A549 (cell line): ENCODE results near the gene RAB33B. TPM values are rescaled to one million over a fixed set of nuclear protein-coding genes. Genes with fewer than 3 reads are reported as not detected.

Source experiments
- ATAC-seq, 2 experiments: fragments of 200-7000 bp in 1 of 2; fragments of >200 bp in 1 of 2; cut with Nextera tagmentation in 1 of 2; cut with Tn5 transposase in 1 of 2; 3 replicates each; pipeline versions ENCODE4 v1.8.0 to v1.9.1; 2018 to 2020; ENCODE audit warnings: mild to moderate bottlenecking in 1 of 2, moderate library complexity in 1 of 2
- CTCF ChIA-PET: fragments of 300-600 bp; sonication (Branson Sonifier 250); formaldehyde crosslinking; extraction: SDS; loops from one replicate; lab custom pipeline; 2021; ENCODE audit warnings: antibody characterized with exemption, inconsistent platforms; lab: Yijun Ruan, JAX
- POLR2A ChIA-PET: fragments of 350-600 bp; formaldehyde crosslinking; extraction: SDS; loops from one replicate; lab custom pipeline; 2021; ENCODE audit warnings: antibody characterized with exemption, inconsistent platforms; lab: Yijun Ruan, JAX
- DNase-seq, 2 experiments: peaks; one replicate each; pipeline versions ENCODE4 v3.0.0 to v3.0.0-alpha.2; 2011 to 2016; ENCODE audit warnings: low read depth in 1 of 2, low spot score in 1 of 2
- FAIRE-seq: peaks from 2 replicates; lab custom pipeline; 2011; peaks lifted over from hg19 to GRCh38; lab: Jason Lieb, UNC
- H3K27ac ChIP-seq, 2 experiments: fragments of >200 bp; sonication (Bioruptor Twin); formaldehyde crosslinking; 3 replicates each; pipeline ENCODE4 v1.5.1; 2016 to 2017
- H3K4me1 ChIP-seq: fragments of >200 bp; sonication (Bioruptor Twin); formaldehyde crosslinking; 3 replicates; pipeline ENCODE4 v1.6.1; 2016
- H3K4me2 ChIP-seq: fragments of >200 bp; sonication (Bioruptor Twin); formaldehyde crosslinking; 3 replicates; pipeline ENCODE4 v1.6.1; 2016
- H3K4me3 ChIP-seq: fragments of >200 bp; sonication (Bioruptor Twin); formaldehyde crosslinking; 3 replicates; pipeline ENCODE4 v1.5.1; 2016
- H3K9me3 ChIP-seq: fragments of >200 bp; sonication (Bioruptor Twin); formaldehyde crosslinking; 3 replicates; pipeline ENCODE4 v1.6.1; 2016
- BHLHE40 ChIP-seq: IDR thresholded peaks from 2 replicates; pipeline ENCODE4 v1.6.1; 2012; ENCODE audit warnings: low read depth, low read length, inconsistent platforms
- CHD2 ChIP-seq: fragments of 150-350 bp; IDR thresholded peaks from 2 replicates; pipeline ENCODE4 v1.6.1; 2014; ENCODE audit warnings: low read length; ENCODE audit not compliant: partially characterized antibody
- CHD4 ChIP-seq: fragments of 200-600 bp; sonication (generic); IDR thresholded peaks from 2 replicates; pipeline ENCODE4 v1.6.1; 2016; ENCODE audit warnings: antibody characterized with exemption, mild to moderate bottlenecking, borderline replicate concordance
- ESRRA ChIP-seq: fragments of 150-350 bp; IDR thresholded peaks from 2 replicates; pipeline ENCODE4 v1.6.1; 2014; ENCODE audit warnings: mild to moderate bottlenecking, low read length, borderline replicate concordance
- FOSB ChIP-seq: fragments of 250-450 bp; sonication (Bioruptor Pico); IDR thresholded peaks from 2 replicates; pipeline ENCODE4 v1.5.0; 2020; ENCODE audit warnings: mild to moderate bottlenecking, moderate library complexity
- GATA3 ChIP-seq: IDR thresholded peaks from 2 replicates; pipeline ENCODE4 v1.6.1; 2012; ENCODE audit warnings: borderline replicate concordance
- HDAC2 ChIP-seq: fragments of 200-600 bp; sonication (generic); IDR thresholded peaks from 2 replicates; pipeline ENCODE4 v1.6.1; 2016
- HEYL ChIP-seq: fragments of 250-450 bp; sonication (Bioruptor Pico); IDR thresholded peaks from 2 replicates; pipeline ENCODE4 v1.8.0; 2021; ENCODE audit warnings: mild to moderate bottlenecking, moderate library complexity
- HOXB5 ChIP-seq: fragments of 250-450 bp; sonication (Bioruptor Pico); IDR thresholded peaks from 2 replicates; pipeline ENCODE4 v1.5.0; 2020; ENCODE audit warnings: mild to moderate bottlenecking, moderate library complexity
- JUNB ChIP-seq: fragments of >200 bp; sonication (Bioruptor Twin); formaldehyde crosslinking; IDR thresholded peaks from 2 replicates; pipeline ENCODE4 v1.6.1; 2016
- KDM1A ChIP-seq: fragments of 200-600 bp; sonication (generic); IDR thresholded peaks from 2 replicates; pipeline ENCODE4 v1.6.1; 2016; ENCODE audit warnings: low read depth, mild to moderate bottlenecking
- KDM5A ChIP-seq: fragments of 200-600 bp; sonication (generic); IDR thresholded peaks from 2 replicates; pipeline ENCODE4 v1.6.1; 2016; ENCODE audit warnings: antibody characterized with exemption, mild to moderate bottlenecking
- MYC ChIP-seq: IDR thresholded peaks from 2 replicates; pipeline ENCODE4 v1.6.1; 2012; ENCODE audit warnings: mild to moderate bottlenecking, inconsistent platforms, low read length, improper control_type of control experiment, borderline replicate concordance
- NFE2L2 ChIP-seq: fragments of 150-350 bp; conservative IDR thresholded peaks from 2 replicates; pipeline ENCODE4 v1.6.1; 2014; ENCODE audit warnings: low read length
- PHF8 ChIP-seq: fragments of 200-600 bp; sonication (generic); IDR thresholded peaks from 2 replicates; pipeline ENCODE4 v1.6.1; 2016; ENCODE audit warnings: low read depth, mild to moderate bottlenecking, antibody characterized with exemption, moderate library complexity, borderline replicate concordance
- POLR2A ChIP-seq: IDR thresholded peaks from 2 replicates; pipeline ENCODE4 v1.6.1; 2012; ENCODE audit warnings: mild to moderate bottlenecking, low read length
- RAD21 ChIP-seq, 2 experiments: fragments of >200 bp in 1 of 2; sonication (Bioruptor Twin) in 1 of 2; formaldehyde crosslinking in 1 of 2; IDR thresholded peaks in 1 of 2; conservative IDR thresholded peaks in 1 of 2; 2 replicates in 1 of 2; 3 replicates in 1 of 2; pipeline ENCODE4 v1.6.1; 2012 to 2018; ENCODE audit warnings: inconsistent platforms in 1 of 2
- RARB ChIP-seq: fragments of 250-450 bp; sonication (Bioruptor Pico); IDR thresholded peaks from 2 replicates; pipeline ENCODE4 v1.8.0; 2021; ENCODE audit warnings: mild to moderate bottlenecking, moderate library complexity
- RFX5 ChIP-seq: fragments of 450-650 bp; IDR thresholded peaks from 2 replicates; pipeline ENCODE4 v1.7.1; 2014; ENCODE audit warnings: antibody characterized with exemption, mild to moderate bottlenecking, moderate library complexity
- SREBF2 ChIP-seq: fragments of 450-650 bp; IDR thresholded peaks from 2 replicates; pipeline ENCODE4 v1.6.1; 2014; ENCODE audit warnings: mild to moderate bottlenecking, moderate library complexity
- ZC3H11A ChIP-seq: fragments of 450-650 bp; IDR thresholded peaks from 2 replicates; pipeline ENCODE4 v1.6.1; 2014; ENCODE audit warnings: antibody characterized with exemption, mild to moderate bottlenecking
- ZSCAN20 ChIP-seq: fragments of 250-450 bp; sonication (Bioruptor Pico); IDR thresholded peaks from 2 replicates; pipeline ENCODE4 v1.8.0; 2022; ENCODE audit warnings: mild to moderate bottlenecking, moderate library complexity
- WGBS: methylation state at CpG from one replicate; pipeline ENCODE4 v1.1.6; 2017; ENCODE audit errors: missing lambda C conversion rate; 5-methylcytosine and 5-hydroxymethylcytosine counted together
- polyA plus RNA-seq, 4 experiments: library from polyadenylated mRNA; depleted of rRNA in 3 of 4; stranded (reverse); fragments of >200 nt; fragmentation: RNase III in 1 of 4; extraction: RNeasy Plus Mini Kit Qiagen cat#74134 plus additional on column Dnase treatment in 1 of 4; gene quantifications; 2 replicates in 3 of 4; 3 replicates in 1 of 4; pipeline ENCODE4 v1.2.3, GENCODE V29; 2011 to 2017
- TF ChIP-seq, protein P1 (sequence below): IDR thresholded peaks from 2 replicates; pipeline ENCODE4 v1.6.1; 2012
- TF ChIP-seq, protein P2 (sequence below): fragments of 200-600 bp; sonication (generic); IDR thresholded peaks from 2 replicates; pipeline ENCODE4 v1.6.1; 2016; ENCODE audit warnings: antibody characterized with exemption, mild to moderate bottlenecking, moderate library complexity
- TF ChIP-seq, protein P3 (sequence below): fragments of 150-350 bp; IDR thresholded peaks from 2 replicates; pipeline ENCODE4 v1.6.1; 2014; ENCODE audit warnings: low read depth, mild to moderate bottlenecking, low read length
- TF ChIP-seq, protein P4 (sequence below): fragments of >200 bp; sonication (Bioruptor Twin); formaldehyde crosslinking; IDR thresholded peaks from 3 replicates; pipeline ENCODE4 v1.6.1; 2016

RAB33B gene
- polyA plus RNA-seq, 2 of the 4 experiments (the other 2 are of a cell fraction), result 2.8 to 5.9 TPM

DNA sequence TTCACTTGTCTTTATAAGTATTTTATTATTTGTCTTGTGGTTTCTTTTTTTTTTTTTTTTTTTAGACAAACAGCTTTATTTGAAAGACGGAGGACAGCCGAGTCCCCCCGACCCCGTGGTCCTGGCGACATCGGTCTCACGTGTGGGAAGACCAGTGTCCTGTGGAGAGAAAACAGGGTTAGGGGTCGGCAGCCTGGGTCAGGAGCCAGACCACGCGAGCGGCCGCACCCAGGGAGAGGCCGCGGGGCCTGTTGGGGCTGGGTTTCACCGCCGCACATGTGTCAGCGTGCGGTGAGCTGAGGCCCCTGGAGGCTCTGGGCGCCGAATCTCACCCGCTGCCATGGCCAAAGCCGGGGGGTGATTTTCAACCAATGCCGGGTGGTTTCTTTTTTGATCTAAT is 17.8 kb upstream of the RAB33B start:
- CTCF ChIA-PET, result no interaction called here
- FAIRE-seq, result no peak

DNA sequence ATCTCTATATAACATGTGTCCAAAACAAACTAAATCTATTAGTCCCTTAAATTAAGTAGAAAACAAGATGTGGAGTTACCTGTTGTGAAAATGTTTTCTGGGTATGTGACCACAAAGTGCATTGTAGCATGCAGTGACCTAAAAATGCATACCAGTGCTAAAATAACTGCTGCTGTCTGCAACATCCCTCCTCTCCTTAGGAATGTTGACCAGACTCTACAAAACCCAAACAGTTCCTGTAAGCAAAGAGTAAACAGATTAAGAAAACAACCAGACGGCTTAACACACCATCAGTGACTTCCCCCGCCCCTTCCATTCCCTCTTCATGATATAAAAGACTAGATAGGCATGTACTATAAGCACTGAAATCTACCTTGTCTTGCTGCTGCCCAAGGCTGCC is 15.8 kb upstream of the RAB33B start:
- H3K4me2 ChIP-seq, result no peak overlapping the region
- no peak overlapping the region for H3K27ac ChIP-seq
- FAIRE-seq (no peak), ATAC-seq (no peak), DNase-seq (no peak)
- no peaks in the 10 kb centered on the region for H3K4me1 ChIP-seq
- WGBS, result 69% methylated on average over 2 of the region's 2 CpGs
- CTCF ChIA-PET, result no interaction called here
- H3K4me3 ChIP-seq, result no peak overlapping the region
- H3K9me3 ChIP-seq, result peaks cover 20% of the 10 kb centered on the region
- POLR2A ChIA-PET, result no interaction called here
- TF ChIP-seq HDAC2 (no peak), CHD2 (no peak), KDM1A (no peak), RARB (no peak), ESRRA (no peak), RFX5 (no peak), CHD4 (no peak), GATA3 (no peak), ZSCAN20 (CRISPR knock-in tag) (no peak), RAD21 (conservative IDR thresholded peaks at IDR 0.05 in 1 of 2, IDR thresholded peaks at IDR 0.05 in 1 of 2) (no peak), ZC3H11A (no peak), PHF8 (no peak), KDM5A (no peak), BHLHE40 (no peak), HEYL (no peak), POLR2A (no peak), NFE2L2 (no peak)
- TF ChIP-seq, protein P1, sequence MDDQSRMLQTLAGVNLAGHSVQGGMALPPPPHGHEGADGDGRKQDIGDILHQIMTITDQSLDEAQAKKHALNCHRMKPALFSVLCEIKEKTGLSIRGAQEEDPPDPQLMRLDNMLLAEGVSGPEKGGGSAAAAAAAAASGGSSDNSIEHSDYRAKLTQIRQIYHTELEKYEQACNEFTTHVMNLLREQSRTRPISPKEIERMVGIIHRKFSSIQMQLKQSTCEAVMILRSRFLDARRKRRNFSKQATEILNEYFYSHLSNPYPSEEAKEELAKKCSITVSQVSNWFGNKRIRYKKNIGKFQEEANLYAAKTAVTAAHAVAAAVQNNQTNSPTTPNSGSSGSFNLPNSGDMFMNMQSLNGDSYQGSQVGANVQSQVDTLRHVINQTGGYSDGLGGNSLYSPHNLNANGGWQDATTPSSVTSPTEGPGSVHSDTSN, result no peak
- TF ChIP-seq, protein P2, sequence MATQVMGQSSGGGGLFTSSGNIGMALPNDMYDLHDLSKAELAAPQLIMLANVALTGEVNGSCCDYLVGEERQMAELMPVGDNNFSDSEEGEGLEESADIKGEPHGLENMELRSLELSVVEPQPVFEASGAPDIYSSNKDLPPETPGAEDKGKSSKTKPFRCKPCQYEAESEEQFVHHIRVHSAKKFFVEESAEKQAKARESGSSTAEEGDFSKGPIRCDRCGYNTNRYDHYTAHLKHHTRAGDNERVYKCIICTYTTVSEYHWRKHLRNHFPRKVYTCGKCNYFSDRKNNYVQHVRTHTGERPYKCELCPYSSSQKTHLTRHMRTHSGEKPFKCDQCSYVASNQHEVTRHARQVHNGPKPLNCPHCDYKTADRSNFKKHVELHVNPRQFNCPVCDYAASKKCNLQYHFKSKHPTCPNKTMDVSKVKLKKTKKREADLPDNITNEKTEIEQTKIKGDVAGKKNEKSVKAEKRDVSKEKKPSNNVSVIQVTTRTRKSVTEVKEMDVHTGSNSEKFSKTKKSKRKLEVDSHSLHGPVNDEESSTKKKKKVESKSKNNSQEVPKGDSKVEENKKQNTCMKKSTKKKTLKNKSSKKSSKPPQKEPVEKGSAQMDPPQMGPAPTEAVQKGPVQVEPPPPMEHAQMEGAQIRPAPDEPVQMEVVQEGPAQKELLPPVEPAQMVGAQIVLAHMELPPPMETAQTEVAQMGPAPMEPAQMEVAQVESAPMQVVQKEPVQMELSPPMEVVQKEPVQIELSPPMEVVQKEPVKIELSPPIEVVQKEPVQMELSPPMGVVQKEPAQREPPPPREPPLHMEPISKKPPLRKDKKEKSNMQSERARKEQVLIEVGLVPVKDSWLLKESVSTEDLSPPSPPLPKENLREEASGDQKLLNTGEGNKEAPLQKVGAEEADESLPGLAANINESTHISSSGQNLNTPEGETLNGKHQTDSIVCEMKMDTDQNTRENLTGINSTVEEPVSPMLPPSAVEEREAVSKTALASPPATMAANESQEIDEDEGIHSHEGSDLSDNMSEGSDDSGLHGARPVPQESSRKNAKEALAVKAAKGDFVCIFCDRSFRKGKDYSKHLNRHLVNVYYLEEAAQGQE, result no peak
- TF ChIP-seq, all 56 proteins: peak for 0

More for the DNA sequence above, 17.8 kb upstream of the RAB33B start:
- POLR2A ChIA-PET, result no interaction called here
- no peak for ATAC-seq
- Histone ChIP-seq H3K4me1 (no peaks in the 10 kb centered on the region), H3K4me3 (no peak overlapping the region), H3K27ac (no peak overlapping the region), H3K4me2 (no peak overlapping the region), H3K9me3 (peaks cover 20% of the 10 kb centered on the region)
- TF ChIP-seq JUNB, result no peak
- WGBS, result 95% methylated on average over 23 of the region's 23 CpGs
- no peak for DNase-seq

DNA sequence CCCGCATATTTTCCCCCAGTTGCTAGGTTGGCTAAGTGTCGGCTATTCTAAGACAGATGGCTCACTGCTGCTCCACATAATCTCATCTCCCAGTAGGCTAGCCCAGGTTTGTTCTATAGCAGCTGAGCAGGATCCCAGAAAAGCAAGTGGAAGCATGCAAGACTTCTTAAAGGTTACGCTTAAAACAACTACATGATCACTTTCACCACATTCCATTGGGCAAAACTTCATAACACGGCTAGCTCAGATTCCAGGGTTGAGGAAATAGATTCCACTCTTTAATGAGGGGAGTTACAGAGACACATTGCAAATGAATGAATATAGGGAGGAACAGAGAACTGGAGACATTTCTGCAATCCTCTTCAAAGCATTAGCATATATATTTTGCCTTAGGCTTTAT is 12.9 kb upstream of the RAB33B start:
- no peak for FAIRE-seq
- Histone ChIP-seq H3K9me3 (peaks cover 20% of the 10 kb centered on the region), H3K4me1 (no peaks in the 10 kb centered on the region), H3K27ac (no peak overlapping the region), H3K4me2 (no peak overlapping the region), H3K4me3 (no peak overlapping the region)
- ChIA-PET POLR2A (no interaction called here), CTCF (interaction anchor here (2.3 kb wide), 1 partner anchor 12 kb away, joined by 8 read pairs; no protein-coding TSS in a partner anchor)
- no peak for DNase-seq
- TF ChIP-seq, protein P3, sequence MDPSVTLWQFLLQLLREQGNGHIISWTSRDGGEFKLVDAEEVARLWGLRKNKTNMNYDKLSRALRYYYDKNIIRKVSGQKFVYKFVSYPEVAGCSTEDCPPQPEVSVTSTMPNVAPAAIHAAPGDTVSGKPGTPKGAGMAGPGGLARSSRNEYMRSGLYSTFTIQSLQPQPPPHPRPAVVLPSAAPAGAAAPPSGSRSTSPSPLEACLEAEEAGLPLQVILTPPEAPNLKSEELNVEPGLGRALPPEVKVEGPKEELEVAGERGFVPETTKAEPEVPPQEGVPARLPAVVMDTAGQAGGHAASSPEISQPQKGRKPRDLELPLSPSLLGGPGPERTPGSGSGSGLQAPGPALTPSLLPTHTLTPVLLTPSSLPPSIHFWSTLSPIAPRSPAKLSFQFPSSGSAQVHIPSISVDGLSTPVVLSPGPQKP, result no peak
- TF ChIP-seq, protein P4, sequence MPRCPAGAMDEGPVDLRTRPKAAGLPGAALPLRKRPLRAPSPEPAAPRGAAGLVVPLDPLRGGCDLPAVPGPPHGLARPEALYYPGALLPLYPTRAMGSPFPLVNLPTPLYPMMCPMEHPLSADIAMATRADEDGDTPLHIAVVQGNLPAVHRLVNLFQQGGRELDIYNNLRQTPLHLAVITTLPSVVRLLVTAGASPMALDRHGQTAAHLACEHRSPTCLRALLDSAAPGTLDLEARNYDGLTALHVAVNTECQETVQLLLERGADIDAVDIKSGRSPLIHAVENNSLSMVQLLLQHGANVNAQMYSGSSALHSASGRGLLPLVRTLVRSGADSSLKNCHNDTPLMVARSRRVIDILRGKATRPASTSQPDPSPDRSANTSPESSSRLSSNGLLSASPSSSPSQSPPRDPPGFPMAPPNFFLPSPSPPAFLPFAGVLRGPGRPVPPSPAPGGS, result no peak
- TF ChIP-seq HOXB5 (CRISPR knock-in tag), result no peak
- no peak for TF ChIP-seq SREBF2
- TF ChIP-seq BHLHE40, result no peak
- TF ChIP-seq MYC, result no peak
- no peak for TF ChIP-seq FOSB (CRISPR knock-in tag)
- WGBS, result 89% methylated on average over 4 of the region's 4 CpGs
- no peak for ATAC-seq
